Tibial nerve (tissue), 3 donors: Measurements from ENCODE around the gene LY6G6C.

Experiments used
- CTCF ChIP-seq, 5 experiments: fragments of 200-600 bp in 3 of 5; fragments of 450-650 bp in 2 of 5; sonication (generic) in 3 of 5; IDR thresholded peaks; one replicate each; pipeline ENCODE4 v1.5.1; 2016 to 2019; ENCODE audit warnings: antibody characterized with exemption in 5 of 5, mild to moderate bottlenecking in 3 of 5, moderate library complexity in 2 of 5
- POLR2A ChIP-seq, 2 donors: fragments of 450-650 bp; IDR thresholded peaks; one replicate each; pipeline ENCODE4 v1.6.1; 2017; ENCODE audit warnings: antibody characterized with exemption in 2 of 2, mild to moderate bottlenecking in 2 of 2, moderate library complexity in 2 of 2

DNA sequence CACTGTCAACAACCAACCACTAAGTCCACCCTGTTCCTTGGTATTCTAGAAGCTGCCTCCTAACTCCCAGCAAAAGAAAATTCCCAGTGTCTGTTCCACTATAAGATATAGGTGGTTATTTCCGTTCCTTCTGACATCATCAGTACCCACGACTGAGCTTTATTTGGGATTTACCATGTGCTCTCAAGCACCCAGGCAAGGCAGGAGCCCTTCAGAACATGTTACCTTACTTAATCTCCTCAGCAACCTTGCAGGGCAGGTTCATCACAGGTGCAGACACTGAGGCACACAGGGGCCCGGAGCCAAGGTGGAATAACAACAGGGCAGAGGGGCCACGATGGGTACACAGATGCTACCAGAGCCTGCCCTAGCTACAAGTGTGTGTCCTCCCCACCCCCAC, 29.2 kb downstream of the LY6G6C start:
- no peak for TF ChIP-seq POLR2A (IDR thresholded peaks at IDR 0.05)
- TF ChIP-seq CTCF (IDR thresholded peaks at IDR 0.05): no peak
